NCI-H510A treated with DMSO at 0.1 percent for 48 hours (cell line): ENCODE data around the gene ANP32B.
A peak's percentile ranks its signal among the peaks of the same experiment; 100 is the strongest.
"Not testable (repeated sequence)": the region's sequence is repeated elsewhere in the genome, so short reads cannot be mapped to it uniquely, and the experiment has no call there.

Experiments
- DNase-seq: peaks from one replicate; lab custom pipeline; 2025; lab: John Stamatoyannopoulos, UW

ANP32B gene

GRCh38 chr9:97963232-97963631, 19.9 kb upstream of the ANP32B start:
- DNase-seq: no peak

- DNase-seq: no peak
These were observed 18.2 kb upstream of the ANP32B start for GRCh38 chr9:97964901-97965300.

- peak; percentile 61 for DNase-seq
These were observed 16.6 kb upstream of the ANP32B start for GRCh38 chr9:97966493-97966892.

- DNase-seq: no peak
These were observed 14.1 kb upstream of the ANP32B start for GRCh38 chr9:97969014-97969413.

GRCh38 chr9:97970165-97970564, 13.0 kb upstream of the ANP32B start:
- no peak for DNase-seq

GRCh38 chr9:97972753-97973152, 10.4 kb upstream of the ANP32B start:
- DNase-seq: no peak

GRCh38 chr9:97975376-97975775, 7.8 kb upstream of the ANP32B start:
- no peak for DNase-seq

- DNase-seq: not testable (repeated sequence)
These were observed 6.5 kb upstream of the ANP32B start for GRCh38 chr9:97976633-97977032.

- no peak for DNase-seq
These were observed 4.6 kb upstream of the ANP32B start for GRCh38 chr9:97978371-97979130.

GRCh38 chr9:97979788-97980478, 3.2 kb upstream of the ANP32B start:
- DNase-seq: no peak

- DNase-seq: no peak
These were observed 2.7 kb upstream of the ANP32B start for GRCh38 chr9:97980479-97980803.

- no peak for DNase-seq
These were observed 2.0 kb upstream of the ANP32B start for GRCh38 chr9:97980918-97981845.

GRCh38 chr9:97981846-97982682, 1.1 kb upstream of the ANP32B start:
- peak; percentile 34 for DNase-seq

GRCh38 chr9:97983589-97984187, 547 bp downstream of the ANP32B start:
- DNase-seq: peak; percentile 35

- peak; percentile 32 for DNase-seq
These were observed 1.3 kb downstream of the ANP32B start for GRCh38 chr9:97984188-97985057.

- peak; percentile 40 for DNase-seq
These were observed 2.1 kb downstream of the ANP32B start for GRCh38 chr9:97985058-97985861.

- no peak for DNase-seq
These were observed 4.3 kb downstream of the ANP32B start for GRCh38 chr9:97987487-97987886.

- DNase-seq: no peak
These were observed 7.1 kb downstream of the ANP32B start for GRCh38 chr9:97990259-97990658.

GRCh38 chr9:97991818-97992217, 8.7 kb downstream of the ANP32B start:
- no peak for DNase-seq
